Measurements from ENCODE around the gene AGBL1.

GRCh38 chr15:86059851-86060250 lies 19.8 kb upstream of the AGBL1 start:
- TF ChIP-seq EP300 (IDR thresholded peaks at IDR 0.05) (no peak), RFX5 (IDR thresholded peaks at IDR 0.05) (no peak), PBX3 (IDR thresholded peaks at IDR 0.05) (no peak), CTCF (IDR thresholded peaks at IDR 0.05) (no peak)

Measured in A549 (cell line).